SKM-1 treated with dmso at 0.1 percent for 144 hours (cell line): ENCODE measurements around the gene CSMD2.
A peak's percentile ranks its signal among the peaks of the same experiment; 100 is the strongest.
"Not testable (repeated sequence)": the region's sequence is repeated elsewhere in the genome, so short reads cannot be mapped to it uniquely, and the experiment has no call there.

ENCODE experiments used
- DNase-seq: peaks from one replicate; lab custom pipeline; 2025; ENCODE audit not compliant: unreplicated experiment; lab: John Stamatoyannopoulos, UW

CSMD2 gene

DNA sequence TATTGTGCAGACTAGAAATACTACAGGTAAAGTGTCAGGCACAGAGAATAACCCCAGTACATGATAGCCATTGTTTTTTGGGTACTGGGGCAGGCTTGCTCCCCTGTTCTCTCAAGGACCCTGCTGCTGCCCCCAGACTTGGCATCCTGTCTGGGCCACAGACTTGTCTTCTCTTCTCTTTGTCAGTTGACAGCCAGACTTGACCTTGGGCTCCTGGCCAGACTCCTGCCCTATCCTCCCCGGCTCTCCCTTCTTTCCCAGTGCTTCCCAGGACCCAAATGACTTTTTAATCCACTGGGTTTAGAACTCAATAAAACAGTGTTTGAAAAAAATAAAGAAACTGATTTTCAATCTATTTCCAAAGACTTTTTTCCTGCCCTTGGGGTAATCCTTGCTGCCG, 649.4 kb downstream of the CSMD2 start:
- no peak for DNase-seq

DNA sequence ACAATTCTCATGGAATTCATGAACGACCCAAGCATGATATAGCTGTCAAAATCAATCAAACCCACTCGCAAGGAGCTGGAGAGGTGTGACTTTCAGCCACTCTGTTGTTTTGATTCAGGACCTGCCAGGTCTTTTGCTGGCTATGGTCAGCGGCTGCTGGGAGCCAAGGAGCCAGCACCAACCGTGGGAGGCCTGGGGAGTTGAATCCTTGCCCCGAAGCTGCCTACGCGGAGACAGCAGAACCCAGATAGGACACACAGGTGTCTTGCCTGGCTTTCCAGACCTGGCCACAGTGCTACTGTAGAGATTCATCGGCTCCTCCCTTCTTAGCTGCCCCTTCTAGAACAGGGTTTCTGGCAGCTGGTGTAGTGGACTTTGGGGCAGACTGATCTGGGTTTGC, 649.9 kb downstream of the CSMD2 start:
- no peak for DNase-seq

DNA sequence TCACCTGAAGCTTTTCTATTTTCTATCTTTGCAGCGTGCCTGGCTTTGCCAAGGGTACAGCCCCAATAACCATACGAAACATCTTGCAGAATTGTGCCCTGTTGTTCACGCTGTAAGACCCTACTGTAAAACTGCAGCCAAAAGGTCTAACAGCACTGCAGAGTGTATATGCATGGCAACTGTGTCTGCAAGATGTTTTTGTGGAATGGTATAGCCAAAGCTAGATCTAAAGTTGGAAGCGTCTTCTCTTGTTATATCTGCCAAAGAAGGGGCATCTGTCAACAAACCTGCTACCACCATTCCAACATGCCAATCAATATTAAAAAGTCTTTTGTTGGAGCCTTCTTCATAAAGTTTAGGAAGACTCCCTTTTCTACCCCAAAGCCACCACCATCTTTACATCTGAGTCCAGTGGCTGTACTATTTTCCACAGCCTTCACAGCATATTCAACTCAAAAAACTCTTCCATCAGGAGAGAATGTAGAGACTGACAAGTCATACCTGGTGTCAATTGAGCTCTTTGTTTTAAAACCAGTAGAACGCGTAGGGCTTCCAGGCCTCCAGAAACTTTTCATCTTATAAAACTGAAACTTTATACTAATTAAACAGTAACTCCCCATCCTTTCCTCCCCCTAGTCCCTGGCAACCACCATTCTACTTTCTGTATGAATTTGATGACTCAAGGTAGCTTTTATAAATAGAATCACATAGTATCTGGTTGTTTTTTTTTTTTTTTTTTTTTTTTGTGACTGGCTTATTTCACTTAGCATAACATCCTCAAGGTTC, 652.6 kb downstream of the CSMD2 start:
- DNase-seq = no peak

DNA sequence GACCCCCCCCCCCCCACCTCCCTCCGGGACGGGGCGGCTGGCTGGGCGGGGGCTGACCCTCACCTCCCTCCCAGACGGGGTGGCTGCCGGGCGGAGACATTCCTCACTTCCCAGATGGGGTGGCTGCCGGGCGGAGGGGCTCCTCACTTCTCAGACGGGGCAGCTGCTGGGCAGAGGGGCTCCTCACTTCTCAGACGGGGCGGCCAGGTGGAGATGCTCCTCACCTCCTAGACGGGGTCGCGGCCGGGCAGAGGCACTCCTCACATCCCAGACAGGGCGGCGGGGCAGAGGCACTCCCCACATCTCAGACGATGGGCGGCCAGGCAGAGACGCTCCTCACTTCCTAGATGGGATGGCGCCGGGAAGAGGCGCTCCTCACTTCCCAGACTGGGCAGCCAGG, 655.8 kb downstream of the CSMD2 start:
- DNase-seq = not testable (repeated sequence)

DNA sequence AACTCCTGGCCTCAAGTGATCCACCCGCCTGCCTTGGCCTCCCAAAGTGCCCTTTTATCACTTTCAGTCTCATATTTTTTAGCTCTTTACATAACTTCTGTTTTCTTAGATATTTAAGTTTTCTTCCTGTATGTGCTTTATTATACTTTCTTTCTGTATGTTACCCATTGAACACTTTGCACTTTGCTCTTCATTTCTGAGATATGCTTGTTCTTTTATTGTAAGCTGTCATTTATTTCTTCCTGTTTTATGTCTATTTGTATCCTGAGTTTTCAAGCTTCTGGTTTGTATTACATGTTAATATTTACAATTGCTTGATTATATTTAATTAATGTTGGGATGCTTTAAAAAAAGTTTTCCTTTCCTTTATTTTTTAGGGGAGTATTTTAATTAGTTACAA, 656.9 kb downstream of the CSMD2 start:
- no peak for DNase-seq

DNA sequence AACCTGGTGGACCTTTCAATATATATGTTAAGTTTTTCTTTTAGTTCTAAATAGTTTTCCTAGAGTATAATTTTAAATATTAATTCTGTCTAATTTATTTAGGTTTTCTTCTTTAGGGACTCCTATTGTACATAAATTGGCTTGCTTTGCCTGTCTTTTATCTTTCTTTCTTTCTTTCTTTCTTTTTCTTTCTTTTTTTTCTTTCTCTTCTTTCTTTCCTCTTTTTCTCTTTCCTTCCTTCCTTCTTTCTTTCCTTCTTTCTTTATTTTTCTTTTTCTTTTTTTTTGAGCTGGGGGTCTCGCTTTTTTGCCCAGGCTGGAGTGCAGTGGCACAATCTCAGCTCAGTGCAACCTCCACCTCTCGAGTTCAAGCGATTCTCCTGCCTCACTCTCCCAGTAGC, 657.4 kb downstream of the CSMD2 start:
- DNase-seq = no peak

DNA sequence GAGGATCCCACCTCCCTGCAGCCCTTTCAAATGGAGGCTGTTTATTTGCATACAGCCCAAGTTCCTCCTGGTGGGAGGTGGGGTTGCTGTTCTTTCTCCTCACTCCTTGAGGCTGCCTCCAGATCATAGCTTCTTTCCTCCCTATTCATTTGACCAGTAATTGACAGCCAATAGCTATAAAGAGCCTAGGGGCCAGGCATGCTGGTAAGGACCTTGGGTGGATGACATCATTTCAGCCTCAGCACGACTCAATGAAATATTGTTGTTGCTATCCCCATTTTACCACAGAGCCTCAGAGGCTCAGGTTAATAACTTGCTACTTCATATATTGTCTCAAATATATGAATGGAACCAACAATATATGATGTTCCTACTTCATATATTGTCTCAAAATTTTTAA, 661.5 kb downstream of the CSMD2 start:
- DNase-seq = no peak

DNA sequence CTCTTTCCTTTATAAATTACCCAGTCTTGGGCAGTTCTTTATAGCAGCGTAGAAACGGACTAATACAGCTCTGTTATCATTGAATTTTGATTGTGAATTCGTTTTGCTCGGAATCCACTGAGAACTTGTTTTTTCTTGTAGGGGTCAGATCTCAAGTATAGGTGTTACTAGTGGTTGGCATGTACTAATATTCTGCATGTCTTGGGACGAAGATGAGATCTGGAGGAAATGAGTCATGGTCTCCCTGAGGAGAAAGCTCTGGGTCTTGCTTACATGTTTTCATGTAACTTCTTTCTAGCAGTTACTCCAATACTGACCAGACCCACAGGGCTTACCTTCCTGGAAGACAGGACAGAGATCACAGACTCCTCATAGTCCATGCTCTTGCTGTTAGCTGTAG, 662.3 kb downstream of the CSMD2 start:
- no peak for DNase-seq

DNA sequence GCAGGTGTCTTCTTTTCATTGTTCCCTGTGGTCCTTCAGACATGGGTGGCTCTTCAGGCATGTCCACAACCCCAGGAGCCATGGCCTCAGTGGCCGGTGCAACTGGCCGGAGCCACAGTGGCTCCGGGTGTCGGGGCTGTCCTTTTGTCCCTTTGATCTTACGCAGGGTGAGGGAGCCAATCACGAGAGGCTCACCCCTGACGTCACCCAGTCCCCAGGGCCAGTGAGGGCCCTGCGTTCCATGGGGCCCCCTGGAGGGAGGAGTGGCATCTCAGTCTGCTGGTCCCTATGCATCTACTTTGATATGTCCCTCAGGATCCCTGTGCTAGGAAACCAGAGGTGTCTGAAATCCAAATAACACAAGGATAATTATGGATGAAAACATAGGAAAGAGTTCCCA, 663.3 kb downstream of the CSMD2 start:
- DNase-seq = no peak

DNA sequence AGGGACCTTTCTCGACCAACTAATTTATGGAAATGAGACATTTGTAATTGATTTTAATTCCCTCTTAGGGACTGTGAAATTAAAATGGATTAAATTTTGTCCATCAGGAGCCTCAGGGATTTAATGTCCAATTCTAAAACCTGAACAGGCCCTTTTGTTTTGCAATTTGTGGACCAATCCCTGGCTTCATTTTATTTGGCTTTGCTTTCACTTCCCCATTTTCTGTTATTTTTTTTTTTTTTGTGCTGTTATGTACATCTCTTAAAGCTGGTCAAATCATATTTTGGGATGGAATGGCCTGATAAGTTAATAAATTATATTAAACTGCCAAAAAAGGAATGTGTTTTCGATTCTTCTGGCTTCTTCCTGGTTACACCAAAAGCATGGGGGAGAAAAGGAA, 663.7 kb downstream of the CSMD2 start:
- DNase-seq = no peak

DNA sequence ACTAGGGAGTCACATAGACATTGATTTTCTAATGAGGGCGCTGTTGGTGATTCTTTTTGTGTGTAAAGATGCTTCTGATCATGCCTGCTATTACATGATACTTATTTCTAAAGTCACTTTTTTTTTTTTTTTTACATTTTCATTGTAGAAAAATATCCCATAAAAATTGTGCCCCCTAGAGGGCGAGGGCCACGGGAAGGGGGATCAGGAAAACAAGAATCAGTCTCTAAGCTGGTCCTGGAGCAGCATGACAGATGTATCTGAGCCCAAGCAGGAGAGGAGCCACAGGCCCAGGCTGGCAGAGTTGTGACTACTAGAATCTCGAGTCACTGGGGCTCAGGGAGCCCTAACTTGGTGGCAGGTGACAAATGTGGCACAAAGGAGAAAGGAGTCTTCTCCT, 664.5 kb downstream of the CSMD2 start:
- no peak for DNase-seq

DNA sequence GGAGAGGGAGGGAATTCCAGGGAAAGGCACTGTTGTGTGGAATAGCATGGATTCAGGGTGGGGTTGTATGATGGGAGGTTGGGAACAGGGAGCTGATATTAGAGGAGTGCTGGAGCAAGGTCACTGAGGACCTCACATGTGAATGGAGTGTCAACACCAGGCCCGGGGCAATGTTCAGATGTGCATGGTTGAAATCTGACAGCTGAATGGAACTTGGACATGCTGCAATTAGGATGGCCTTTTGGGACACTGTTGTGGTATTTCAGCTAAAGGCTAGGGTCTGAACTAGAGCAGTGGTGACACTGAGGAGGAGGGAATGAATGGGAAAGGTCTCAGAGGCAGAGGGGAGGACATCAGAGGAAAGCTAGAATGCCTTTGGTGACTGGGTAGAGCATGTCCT, 667.6 kb downstream of the CSMD2 start:
- DNase-seq = no peak

DNA sequence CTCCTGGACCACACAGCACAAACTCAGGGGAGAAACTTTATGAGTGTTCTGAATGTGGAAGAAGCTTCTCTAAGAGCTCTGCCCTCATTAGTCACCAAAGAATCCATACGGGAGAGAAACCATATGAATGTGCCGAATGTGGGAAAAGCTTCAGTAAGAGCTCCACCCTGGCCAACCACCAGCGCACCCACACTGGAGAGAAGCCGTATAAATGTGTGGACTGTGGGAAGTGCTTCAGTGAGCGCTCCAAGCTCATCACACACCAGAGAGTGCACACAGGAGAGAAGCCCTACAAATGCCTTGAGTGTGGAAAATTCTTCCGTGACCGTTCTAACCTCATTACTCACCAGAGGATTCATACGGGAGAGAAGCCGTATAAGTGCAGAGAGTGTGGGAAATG, 670.1 kb downstream of the CSMD2 start:
- no peak for DNase-seq

DNA sequence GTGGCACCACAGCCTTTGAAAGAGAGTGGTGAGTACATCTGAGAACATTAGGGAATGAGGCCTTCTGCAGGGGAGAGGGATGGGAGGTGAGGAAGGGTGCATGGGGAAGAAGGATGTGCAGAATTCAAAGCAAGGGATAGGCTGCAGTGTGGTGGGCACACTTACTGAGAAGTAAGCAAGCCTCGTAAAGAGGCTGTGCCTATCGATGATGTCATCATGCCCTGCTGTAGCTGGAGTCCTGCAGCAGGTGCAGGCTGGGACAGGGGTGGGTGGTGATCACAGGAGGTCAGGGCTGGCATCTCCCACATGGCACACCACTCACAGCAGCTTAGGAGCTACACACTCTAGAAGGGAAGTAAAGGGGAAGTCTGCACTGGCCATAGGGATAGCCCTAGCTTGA, 676.4 kb downstream of the CSMD2 start:
- DNase-seq = no peak

DNA sequence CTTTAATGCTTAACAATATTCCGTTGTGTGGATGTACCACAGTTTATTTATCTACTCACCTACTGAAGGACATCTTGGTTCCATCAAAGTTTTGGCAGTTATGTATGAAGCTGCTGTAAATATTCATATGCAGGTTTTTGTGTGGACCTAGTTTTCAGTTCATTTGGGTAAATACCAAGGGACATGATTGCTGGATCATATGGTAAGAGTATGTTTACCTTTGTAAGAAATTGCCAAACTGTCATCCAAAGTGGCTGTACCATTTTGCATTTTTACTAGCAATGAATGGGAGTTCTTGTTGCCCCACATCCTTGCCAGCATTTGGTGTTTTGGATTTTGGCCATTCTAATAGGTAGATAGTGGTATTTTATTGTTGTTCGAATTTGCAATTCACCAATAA, 682.6 kb downstream of the CSMD2 start:
- DNase-seq = no peak

DNA sequence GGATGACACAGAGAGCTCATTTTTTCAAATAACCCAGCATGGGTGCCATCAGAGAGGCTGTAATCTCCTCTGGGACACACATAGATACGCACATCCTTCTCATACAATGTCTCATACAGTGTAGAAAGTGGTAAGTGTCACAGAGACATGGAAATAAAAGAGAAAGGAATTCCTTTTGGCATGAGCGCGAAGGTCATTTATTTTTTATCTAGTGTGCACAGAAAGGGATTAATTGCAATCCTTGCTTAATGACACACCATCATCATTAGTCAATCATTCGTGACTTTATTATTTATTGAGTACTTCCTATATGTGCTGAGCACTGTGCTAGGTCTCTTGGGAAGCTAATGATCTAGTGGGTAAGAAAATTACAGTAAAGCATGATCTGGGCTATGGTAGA, 687.6 kb downstream of the CSMD2 start:
- DNase-seq = no peak

DNA sequence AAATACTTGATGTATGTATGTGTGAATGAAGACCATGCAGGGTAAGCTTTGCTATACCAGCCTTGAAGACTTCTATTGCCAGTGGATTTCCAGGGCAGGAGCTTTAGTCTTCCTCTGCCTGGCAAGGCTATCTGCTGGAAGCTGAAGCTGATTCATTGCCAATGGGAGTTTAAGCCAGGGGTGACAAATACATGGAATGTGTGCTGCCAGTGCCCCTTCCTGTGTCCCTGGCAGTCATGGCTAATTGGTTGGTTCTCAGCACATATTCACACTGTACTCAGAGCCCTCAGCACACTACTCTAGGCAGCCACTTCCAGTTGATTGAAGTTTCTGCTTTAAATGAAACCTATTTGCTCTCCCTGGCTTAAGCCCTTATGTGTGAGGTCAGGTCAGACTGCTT, 691.1 kb downstream of the CSMD2 start:
- no peak for DNase-seq

DNA sequence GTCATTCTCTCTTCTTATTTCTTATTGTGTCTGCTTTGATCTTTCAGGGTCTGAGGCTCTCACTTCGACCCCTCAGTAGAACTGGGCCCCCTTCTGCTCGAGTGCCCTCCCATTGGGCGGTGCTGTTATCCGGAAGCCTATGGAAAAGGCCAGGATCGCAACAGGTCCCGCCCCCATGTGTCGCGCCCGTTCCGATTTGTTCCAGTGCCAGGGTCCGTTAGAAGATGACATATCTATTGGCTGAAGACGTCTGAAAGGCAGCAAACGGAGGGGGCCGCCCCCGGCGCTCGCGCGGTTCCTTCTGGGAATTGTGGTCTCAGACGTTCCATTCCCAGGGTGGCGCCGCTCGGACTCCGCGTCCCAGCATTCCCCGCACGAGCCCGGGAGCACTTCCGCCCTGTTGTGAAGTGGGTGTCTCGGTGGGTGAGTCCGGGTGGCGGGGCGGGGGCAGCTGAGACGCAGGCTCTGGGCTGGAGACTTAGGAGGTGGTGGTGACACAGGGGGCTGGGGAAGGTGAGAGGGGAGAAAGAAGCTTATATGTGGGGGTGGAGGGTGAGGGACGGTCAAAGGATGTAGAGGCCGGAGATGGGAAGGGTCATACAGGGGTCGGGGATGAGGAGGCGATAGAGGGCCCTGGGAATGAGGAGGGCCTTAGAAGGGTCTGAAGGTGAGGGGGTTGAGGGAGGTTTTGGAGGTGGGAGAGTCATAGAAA, 692.6 kb downstream of the CSMD2 start, which contains the start of gene ZSCAN20:
Gene ZSCAN20 (plus strand): TSS at position 377 of the 712 bp plus-strand sequence. CDS start 6,644 bp downstream, outside the sequence.
- DNase-seq = peak; percentile 95

DNA sequence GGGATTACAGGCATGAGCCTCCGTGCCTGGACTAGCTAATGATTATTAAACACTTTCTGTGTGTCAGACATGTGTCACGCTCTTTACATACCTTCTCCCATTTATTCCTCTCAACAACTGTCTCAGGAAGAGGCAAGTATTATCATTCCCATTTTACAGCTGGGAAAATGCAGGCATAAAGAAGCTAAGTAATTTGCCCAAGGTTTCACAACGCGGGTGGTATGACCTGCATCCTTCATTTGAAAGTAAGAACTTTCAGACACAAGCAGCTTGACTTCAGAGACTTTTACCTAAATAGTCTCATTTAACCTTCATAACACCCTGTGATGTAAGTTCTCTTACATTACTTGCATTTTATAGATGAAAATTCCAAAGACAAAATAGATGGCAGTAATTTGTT, 693.6 kb downstream of the CSMD2 start:
- DNase-seq = no peak

DNA sequence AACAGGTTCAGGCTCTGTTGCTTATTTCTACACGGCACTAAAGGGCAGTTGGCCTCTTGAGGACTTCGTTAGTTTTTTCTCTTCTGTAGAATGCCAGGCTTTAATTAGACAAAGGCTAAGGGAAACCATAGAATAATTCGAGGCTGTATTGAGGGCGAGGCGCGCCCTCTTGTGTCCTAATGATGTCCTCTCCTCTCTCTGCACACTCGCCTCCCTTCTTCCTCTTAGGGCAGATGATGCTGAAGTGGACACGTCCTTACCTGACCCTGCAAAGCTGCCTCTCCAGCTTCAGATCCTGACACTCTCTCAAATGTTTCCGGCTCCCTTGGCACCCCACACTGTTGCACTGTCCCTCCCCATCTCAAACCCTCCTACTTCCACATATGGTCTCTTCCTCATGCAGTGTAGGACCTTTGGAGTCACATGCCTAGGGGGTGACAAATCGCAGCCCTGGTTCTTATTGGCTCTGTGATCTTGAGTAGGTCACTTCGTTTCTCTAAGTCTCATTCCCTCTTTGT, 694.5 kb downstream of the CSMD2 start:
- DNase-seq = peak; percentile 81

DNA sequence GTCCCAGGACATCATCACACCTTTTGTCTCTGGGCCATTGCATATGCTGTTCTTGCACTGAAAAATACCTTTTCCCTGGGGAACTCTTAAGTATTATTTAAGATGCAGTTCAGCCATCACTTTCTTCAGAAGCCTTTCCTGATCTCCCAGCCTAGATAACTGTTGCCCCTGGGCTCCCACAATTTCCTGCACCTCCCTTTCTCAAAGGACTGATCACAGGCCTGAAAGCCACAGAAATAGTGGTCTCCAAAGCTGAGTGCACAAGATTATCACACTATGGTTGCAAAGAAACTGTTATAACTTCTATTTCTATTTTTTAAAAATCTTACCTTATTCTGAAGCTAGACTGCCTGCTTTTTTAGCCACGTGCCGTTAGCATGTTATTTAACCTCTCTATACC, 695.3 kb downstream of the CSMD2 start:
- DNase-seq = no peak

DNA sequence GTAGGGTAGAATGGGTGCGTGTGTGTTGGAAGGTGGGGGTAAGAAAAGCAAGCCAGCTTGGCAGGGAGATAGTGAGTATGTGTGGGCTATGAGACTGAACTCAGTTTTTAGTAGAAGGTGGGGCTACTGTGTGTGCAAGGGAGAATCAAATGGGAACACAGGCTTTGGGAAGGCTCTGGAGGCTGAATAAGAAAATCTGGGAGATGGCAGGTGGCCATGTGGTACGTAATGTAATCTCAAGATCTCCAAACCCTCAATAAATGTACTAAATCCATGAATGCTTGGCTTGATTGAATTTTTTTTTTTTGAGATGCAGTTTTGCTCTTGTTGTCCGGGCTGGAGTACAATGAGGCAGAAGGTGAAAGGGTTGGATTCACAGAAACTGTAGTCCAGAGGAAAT, 696.1 kb downstream of the CSMD2 start:
- no peak for DNase-seq
